ENCODE data around the gene INPP5K. TPM values are rescaled to one million over a fixed set of nuclear protein-coding genes. Genes with fewer than 3 reads are reported as not detected.

INPP5K gene
- total RNA-seq: 57.4 and 65.8 TPM in 2 replicates

GRCh38 chr17:1516388-1517161, at the start of gene INPP5K:
Gene INPP5K, minus strand, starts transcription at chr17:1516612. Its CDS starts 113 bp downstream, at chr17:1516499.

GRCh38 chr17:1492249-1493206, 23.9 kb downstream of the INPP5K start, which contains the start of gene MYO1C:
Gene MYO1C, minus strand, starts transcription at chr17:1492686. Its CDS starts 199 bp downstream, at chr17:1492487.

GRCh38 chr17:1455797-1456599, 60.4 kb downstream of the INPP5K start, which contains the start of gene CRK:
Gene CRK, minus strand, starts transcription at chr17:1456232. Its CDS starts 115 bp downstream, at chr17:1456117.

Other genes starting within 250 kb of the INPP5K start
- not detected in 2 replicates for gene BHLHA9, start 246.2 kb downstream of the INPP5K start, total RNA-seq
- gene TRARG1, start 236.9 kb downstream of the INPP5K start, total RNA-seq: not detected in 2 replicates
- 407 and 501 TPM in 2 replicates for gene YWHAE, start 116.4 kb downstream of the INPP5K start, total RNA-seq
- gene CRK, start 60.4 kb downstream of the INPP5K start, total RNA-seq: 135 and 146 TPM in 2 replicates
- gene MYO1C, start 23.9 kb downstream of the INPP5K start, total RNA-seq: 141 and 164 TPM in 2 replicates
- 15.5 and 17.8 TPM in 2 replicates for gene PITPNA, start 46.2 kb upstream of the INPP5K start, total RNA-seq
- gene SLC43A2, start 112.2 kb upstream of the INPP5K start, total RNA-seq: 18.0 and 39.1 TPM in 2 replicates
- gene SCARF1, start 129.1 kb upstream of the INPP5K start, total RNA-seq: 69.7 and 105 TPM in 2 replicates
- gene RILP, start 133.3 kb upstream of the INPP5K start, total RNA-seq: 11.1 and 12.4 TPM in 2 replicates
- 74.6 and 80.6 TPM in 2 replicates for gene PRPF8, start 168.3 kb upstream of the INPP5K start, total RNA-seq
- gene TLCD2, start 193.8 kb upstream of the INPP5K start, total RNA-seq: 1.6 and 3.4 TPM in 2 replicates
- gene WDR81, start 208.1 kb upstream of the INPP5K start, total RNA-seq: 6.2 and 11.1 TPM in 2 replicates
- gene SERPINF2, start 226.3 kb upstream of the INPP5K start, total RNA-seq: 0.09 TPM in 1 of 2 replicates, not detected in the other
- gene SERPINF1, start 245.4 kb upstream of the INPP5K start, total RNA-seq: 0.22 TPM in 1 of 2 replicates, not detected in the other